SK-N-SH (cell line): Measurements from ENCODE around the gene RASAL2. TPM values are rescaled to one million over a fixed set of nuclear protein-coding genes. Genes with fewer than 3 reads are reported as not detected.
A peak's percentile ranks its signal among the peaks of the same experiment; 100 is the strongest.

Experiments used
- CTCF ChIA-PET: fragments of 300-600, 350-600 bp; formaldehyde crosslinking; extraction: SDS; loops from one replicate; lab custom pipeline; 2021; lab: Yijun Ruan, JAX
- POLR2A ChIA-PET: fragments of 350-600 bp; sonication (Branson Sonifier 250); formaldehyde crosslinking; extraction: SDS; loops from one replicate; lab custom pipeline; 2020; ENCODE audit warnings: antibody characterized with exemption, inconsistent platforms; lab: Yijun Ruan, JAX
- DNase-seq: peaks from one replicate; pipeline ENCODE4 v3.0.0; 2012
- H2AFZ ChIP-seq: fragments of 200-600 bp; sonication (generic); 2 replicates; pipeline ENCODE4 v1.8.1; 2016; ENCODE audit warnings: antibody characterized with exemption, mild to moderate bottlenecking, low read depth
- H3F3A ChIP-seq: fragments of 200-600 bp; sonication (generic); replicated peaks from 2 replicates; pipeline ENCODE3; 2016; ENCODE audit warnings: antibody characterized with exemption, mild to moderate bottlenecking; ENCODE audit not compliant: insufficient read depth
- H3K27ac ChIP-seq, 2 experiments: fragments of 200-500 bp in 1 of 2; fragments of 200-600 bp in 1 of 2; sonication (Bioruptor generic) in 1 of 2; sonication (generic), shearing (Covaris generic) in 1 of 2; 2 replicates each; pipeline versions ENCODE4 v1.5.1 to v1.6.1; 2014 to 2016; ENCODE audit warnings: low read depth in 2 of 2, inconsistent platforms in 1 of 2, low read length in 1 of 2, mild to moderate bottlenecking in 1 of 2, mixed read lengths in 1 of 2
- H3K27me3 ChIP-seq: fragments of 200-600 bp; sonication (generic), shearing (Covaris generic); 2 replicates; pipeline ENCODE4 v1.6.1; 2016; ENCODE audit warnings: mixed run types; ENCODE audit not compliant: insufficient read depth
- H3K36me3 ChIP-seq, 2 experiments: fragments of 200-500 bp in 1 of 2; fragments of 200-600 bp in 1 of 2; sonication (Bioruptor generic) in 1 of 2; sonication (generic) in 1 of 2; replicated peaks in 1 of 2; 2 replicates each; pipeline versions ENCODE3 to v1.5.1; 2014 to 2016; ENCODE audit warnings: low read length in 1 of 2, mild to moderate bottlenecking in 1 of 2; ENCODE audit not compliant: insufficient read depth in 2 of 2, control insufficient read depth in 1 of 2
- H3K4me1 ChIP-seq, 2 experiments: fragments of 200-500 bp in 1 of 2; fragments of 200-600 bp in 1 of 2; sonication (Bioruptor generic) in 1 of 2; sonication (generic), shearing (Covaris generic) in 1 of 2; 2 replicates each; pipeline versions ENCODE4 v1.5.1 to v1.6.1; 2014 to 2016; ENCODE audit warnings: low read depth in 1 of 2, low read length in 1 of 2, mixed run types in 1 of 2; ENCODE audit not compliant: insufficient read depth in 2 of 2, control insufficient read depth in 1 of 2
- H3K4me2 ChIP-seq: fragments of 200-600 bp; sonication (generic), shearing (Covaris generic); 2 replicates; pipeline ENCODE4 v1.6.1; 2017; ENCODE audit warnings: mixed run types
- H3K4me3 ChIP-seq, 2 experiments: fragments of 200-500 bp in 1 of 2; fragments of 200-600 bp in 1 of 2; sonication (Bioruptor generic) in 1 of 2; sonication (generic), shearing (Covaris generic) in 1 of 2; 2 replicates each; pipeline versions ENCODE4 v1.5.1 to v1.8.1; 2014 to 2016; ENCODE audit warnings: low read depth in 2 of 2, inconsistent platforms in 1 of 2, low read length in 1 of 2, mild to moderate bottlenecking in 1 of 2, mixed read lengths in 1 of 2, moderate library complexity in 1 of 2
- H3K79me2 ChIP-seq: fragments of 200-600 bp; sonication (generic); 2 replicates; pipeline ENCODE4 v1.8.1; 2017; ENCODE audit warnings: mild to moderate bottlenecking; ENCODE audit not compliant: insufficient read depth
- H3K9ac ChIP-seq: fragments of 200-600 bp; sonication (generic); 2 replicates; pipeline ENCODE4 v1.6.1; 2017; ENCODE audit warnings: mixed run types
- H3K9me2 ChIP-seq: fragments of 200-600 bp; sonication (generic); 2 replicates; pipeline ENCODE4 v1.6.1; 2017; ENCODE audit warnings: mixed run types
- H3K9me3 ChIP-seq: fragments of 200-600 bp; sonication (generic); 2 replicates; pipeline ENCODE4 v1.6.1; 2017; ENCODE audit warnings: mixed run types, mild to moderate bottlenecking, moderate library complexity
- H4K20me1 ChIP-seq: fragments of 200-600 bp; sonication (generic); 2 replicates; pipeline ENCODE4 v1.6.1; 2017; ENCODE audit warnings: mild to moderate bottlenecking, mixed run types; ENCODE audit not compliant: insufficient read depth
- CHD2 ChIP-seq: fragments of 150-350 bp; IDR thresholded peaks from 2 replicates; pipeline ENCODE4 v1.6.1; 2018; ENCODE audit warnings: low read length; ENCODE audit not compliant: partially characterized antibody
- FOSL2 ChIP-seq: IDR thresholded peaks from 2 replicates; pipeline ENCODE4 v1.4.0; 2012; ENCODE audit warnings: low read depth, mild to moderate bottlenecking, moderate library complexity, borderline replicate concordance
- GABPA ChIP-seq: IDR thresholded peaks from 2 replicates; pipeline ENCODE4 v1.4.0; 2012; ENCODE audit warnings: low read depth, mild to moderate bottlenecking
- MAX ChIP-seq: IDR thresholded peaks from 2 replicates; pipeline ENCODE4 v1.4.0; 2012; ENCODE audit warnings: low read depth
- NFIC ChIP-seq: IDR thresholded peaks from 2 replicates; pipeline ENCODE4 v1.4.0; 2012; ENCODE audit warnings: borderline replicate concordance
- RAD21 ChIP-seq: IDR thresholded peaks from 2 replicates; pipeline ENCODE4 v1.6.1; 2012; ENCODE audit warnings: mild to moderate bottlenecking, low read length
- RFX5 ChIP-seq: IDR thresholded peaks from 2 replicates; pipeline ENCODE4 v1.6.1; 2012; ENCODE audit warnings: mild to moderate bottlenecking, improper control_type of control experiment, low read length
- TAF1 ChIP-seq: IDR thresholded peaks from 2 replicates; pipeline ENCODE4 v1.6.1; 2012; ENCODE audit warnings: low read depth, mild to moderate bottlenecking, low read length, moderate library complexity, borderline replicate concordance
- TCF12 ChIP-seq: IDR thresholded peaks from 2 replicates; pipeline ENCODE4 v1.4.0; 2012
- USF1 ChIP-seq: IDR thresholded peaks from 2 replicates; pipeline ENCODE4 v1.4.0; 2012; ENCODE audit warnings: low read depth, borderline replicate concordance
- WGBS: methylation state at CpG from one replicate; pipeline ENCODE4 v1.1.6; 2017; ENCODE audit warnings: low lambda C conversion rate; 5-methylcytosine and 5-hydroxymethylcytosine counted together
- polyA plus RNA-seq, 3 experiments: library from polyadenylated mRNA; depleted of rRNA; stranded (reverse); fragments of >200 nt; gene quantifications; 2 replicates each; pipeline ENCODE4 v1.2.3, GENCODE V29; 2012

The RASAL2 gene
- polyA plus RNA-seq, 1 of the 3 experiments (the other 2 are of a cell fraction): 6.9 TPM

- CTCF ChIA-PET: no interaction called here
- 97% methylated on average over 2 of the region's 2 CpGs for WGBS
- H2AFZ ChIP-seq: no peak overlapping the region
- no peaks in the 10 kb centered on the region for H3K9me2 ChIP-seq
- no peaks in the 10 kb centered on the region for H3K27me3 ChIP-seq
- H3K4me2 ChIP-seq: no peak overlapping the region
- H3K4me3 ChIP-seq: no peak overlapping the region
- POLR2A ChIA-PET: no interaction called here
- peaks cover 37% of the 10 kb centered on the region; the same call in 1 of the 2 replicates for H3K79me2 ChIP-seq
- no peaks in the 10 kb centered on the region for H3K36me3 ChIP-seq
- H3F3A ChIP-seq: peaks cover 3% of the 10 kb centered on the region
- no peak overlapping the region for H3K9ac ChIP-seq
- no peaks in the 10 kb centered on the region for H4K20me1 ChIP-seq
- H3K4me1 ChIP-seq: no peaks in the 10 kb centered on the region; a peak in 2 of 4 replicates
- H3K9me3 ChIP-seq: no peaks in the 10 kb centered on the region
- TF ChIP-seq NFIC (0 out of 2 replicates have a peak, but pooled peaks have one; percentile 19), CHD2 (no peak), RAD21 (no peak), FOSL2 (no peak)
- peak overlapping the region in 1 of 2 experiments; percentile 24; a peak in 1 of 4 replicates for H3K27ac ChIP-seq
- DNase-seq: no peak
These were observed 40.2 kb downstream of the RASAL2 start for GRCh38 chr1:178134061-178134460.

GRCh38 chr1:178137238-178137637 is 43.3 kb downstream of the RASAL2 start:
- Histone ChIP-seq H3K9me3 (no peaks in the 10 kb centered on the region), H3F3A (peaks cover 3% of the 10 kb centered on the region), H4K20me1 (no peaks in the 10 kb centered on the region), H3K4me2 (no peak overlapping the region)
- WGBS: 54% methylated on average over 2 of the region's 2 CpGs
- TF ChIP-seq NFIC: no peak
- TF ChIP-seq GABPA: no peak
- TF ChIP-seq, all 33 proteins: peak for 0
- no peaks in the 10 kb centered on the region for H3K36me3 ChIP-seq
- no peaks in the 10 kb centered on the region for H3K9me2 ChIP-seq
- no peak overlapping the region for H3K9ac ChIP-seq
- H3K79me2 ChIP-seq: peaks cover 27% of the 10 kb centered on the region
- H3K4me1 ChIP-seq: no peaks in the 10 kb centered on the region; a peak in 2 of 4 replicates
- no peak overlapping the region for H3K27ac ChIP-seq
- POLR2A ChIA-PET: no interaction called here
- H3K27me3 ChIP-seq: no peaks in the 10 kb centered on the region
- CTCF ChIA-PET: interaction anchor here (0.6 to 1.7 kb wide), 2 partner anchors 191 to 389 kb away, joined by 3 to 4 read pairs; no protein-coding TSS in a partner anchor
- H2AFZ ChIP-seq: no peak overlapping the region
- no peak overlapping the region for H3K4me3 ChIP-seq
- no peak for DNase-seq

DNA sequence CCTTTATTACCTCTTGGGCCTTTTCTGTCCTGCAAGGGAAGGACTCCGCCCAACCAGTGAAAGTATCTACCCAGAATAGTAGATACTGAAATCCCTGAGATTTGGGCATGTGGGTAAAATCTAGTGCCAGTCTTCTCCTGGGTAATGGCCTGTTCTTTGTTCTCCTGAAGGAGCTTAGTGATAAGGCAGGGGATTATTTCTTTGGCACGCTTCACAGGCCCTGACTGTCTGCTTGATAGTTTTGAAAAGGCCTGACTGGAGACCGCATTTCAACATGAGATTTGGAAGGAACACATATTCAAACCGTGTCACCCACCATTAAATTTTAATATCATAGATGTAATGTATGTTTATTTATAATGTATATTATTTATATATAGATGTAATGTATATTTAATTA is 48.9 kb downstream of the RASAL2 start:
- Histone ChIP-seq H3K9me3 (no peaks in the 10 kb centered on the region), H3K79me2 (peaks cover 52% of the 10 kb centered on the region), H2AFZ (no peak overlapping the region), H3K4me3 (no peak overlapping the region), H3F3A (peaks cover 7% of the 10 kb centered on the region), H3K9me2 (no peaks in the 10 kb centered on the region), H3K9ac (no peak overlapping the region), H4K20me1 (no peaks in the 10 kb centered on the region), H3K27me3 (no peaks in the 10 kb centered on the region), H3K36me3 (no peaks in the 10 kb centered on the region), H3K4me1 (peaks cover 0 to 11% of the 10 kb centered on the region in 2 experiments; a peak in 2 of 4 replicates), H3K27ac (no peak overlapping the region), H3K4me2 (no peak overlapping the region)
- no peak for DNase-seq
- POLR2A ChIA-PET: no interaction called here
- TF ChIP-seq MAX (no peak), RFX5 (no peak), TCF12 (no peak), TAF1 (no peak), USF1 (no peak)
- 95% methylated on average over 4 of the region's 4 CpGs for WGBS
- CTCF ChIA-PET: no interaction called here
